Cardiac muscle cell (in vitro differentiated cells and primary cell): ENCODE data around the gene CLCN5. TPM values are rescaled to one million over a fixed set of nuclear protein-coding genes. Genes with fewer than 3 reads are reported as not detected.

Source experiments
- DNase-seq, 2 donors: peaks; one replicate each; pipeline versions ENCODE4 v3.0.0 to v3.0.0-alpha.2; 2010 to 2017; ENCODE audit warnings: low read depth in 1 of 2, low spot score in 1 of 2
- H3K27ac ChIP-seq: fragments of 200-600 bp; sonication (generic); 2 replicates; pipeline ENCODE4 v1.5.1; 2016
- H3K27me3 ChIP-seq: fragments of 200-600 bp; sonication (generic); 2 replicates; pipeline ENCODE4 v1.6.0; 2016; ENCODE audit warnings: control low read depth
- H3K36me3 ChIP-seq: fragments of 200-600 bp; sonication (generic); 2 replicates; pipeline ENCODE4 v1.5.1; 2016; ENCODE audit warnings: control low read depth
- H3K4me1 ChIP-seq: fragments of 200-600 bp; sonication (generic); 2 replicates; pipeline ENCODE4 v1.8.1; 2017; ENCODE audit warnings: low read depth, mild to moderate bottlenecking, mixed run types
- H3K4me3 ChIP-seq: fragments of 200-600 bp; sonication (generic); 2 replicates; pipeline ENCODE4 v1.5.1; 2016; ENCODE audit warnings: mild to moderate bottlenecking
- H3K9me3 ChIP-seq: fragments of 200-600 bp; sonication (generic); 2 replicates; pipeline ENCODE4 v1.5.1; 2017; ENCODE audit warnings: low read depth, mild to moderate bottlenecking, control low read depth
- polyA plus RNA-seq: library from polyadenylated mRNA; unstranded; fragments of >200 nt; fragmentation: Nextera tagmentation; extraction: Ambion mirVana; gene quantifications from 2 replicates; pipeline ENCODE4 v1.2.1, GENCODE V29; 2016
- total RNA-seq: library from RNA; depleted of rRNA; stranded (reverse); fragments of >200 nt; gene quantifications from 2 replicates; pipeline ENCODE4 v1.2.3, GENCODE V29; 2016
- TF ChIP-seq, protein P1 (sequence below): IDR thresholded peaks from 2 replicates; pipeline ENCODE4 v1.5.1; 2012; ENCODE audit warnings: low read depth, mild to moderate bottlenecking, low read length

Gene CLCN5
- total and polyA plus RNA-seq, 2 experiments from 2014 or later: 6.6 to 16.6 TPM

DNA sequence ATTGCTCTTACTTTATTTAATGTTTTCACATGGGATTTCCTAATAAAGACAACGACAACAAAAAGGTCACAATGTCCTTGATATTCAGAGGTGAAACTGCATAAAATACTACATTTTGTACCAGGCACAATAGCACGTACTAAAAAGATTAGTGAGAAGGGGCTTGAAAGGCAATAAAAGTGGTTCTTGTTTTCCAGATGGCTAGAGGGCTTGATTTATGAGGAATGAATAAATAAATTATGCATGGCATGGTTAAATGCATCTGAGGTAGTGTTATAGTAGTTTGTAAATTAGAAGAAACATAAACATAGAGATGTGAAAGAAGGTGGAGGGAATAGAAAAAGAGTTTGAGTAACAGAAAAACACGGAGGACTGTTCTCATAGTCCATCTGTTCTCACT, 123.4 kb downstream of the CLCN5 start:
- no peaks in the 10 kb centered on the region for H3K9me3 ChIP-seq
- H3K4me1 ChIP-seq: no peaks in the 10 kb centered on the region
- H3K27me3 ChIP-seq: no peaks in the 10 kb centered on the region
- no peak overlapping the region for H3K4me3 ChIP-seq
- no peak for DNase-seq
- no peaks in the 10 kb centered on the region for H3K36me3 ChIP-seq
- TF ChIP-seq, protein P1, sequence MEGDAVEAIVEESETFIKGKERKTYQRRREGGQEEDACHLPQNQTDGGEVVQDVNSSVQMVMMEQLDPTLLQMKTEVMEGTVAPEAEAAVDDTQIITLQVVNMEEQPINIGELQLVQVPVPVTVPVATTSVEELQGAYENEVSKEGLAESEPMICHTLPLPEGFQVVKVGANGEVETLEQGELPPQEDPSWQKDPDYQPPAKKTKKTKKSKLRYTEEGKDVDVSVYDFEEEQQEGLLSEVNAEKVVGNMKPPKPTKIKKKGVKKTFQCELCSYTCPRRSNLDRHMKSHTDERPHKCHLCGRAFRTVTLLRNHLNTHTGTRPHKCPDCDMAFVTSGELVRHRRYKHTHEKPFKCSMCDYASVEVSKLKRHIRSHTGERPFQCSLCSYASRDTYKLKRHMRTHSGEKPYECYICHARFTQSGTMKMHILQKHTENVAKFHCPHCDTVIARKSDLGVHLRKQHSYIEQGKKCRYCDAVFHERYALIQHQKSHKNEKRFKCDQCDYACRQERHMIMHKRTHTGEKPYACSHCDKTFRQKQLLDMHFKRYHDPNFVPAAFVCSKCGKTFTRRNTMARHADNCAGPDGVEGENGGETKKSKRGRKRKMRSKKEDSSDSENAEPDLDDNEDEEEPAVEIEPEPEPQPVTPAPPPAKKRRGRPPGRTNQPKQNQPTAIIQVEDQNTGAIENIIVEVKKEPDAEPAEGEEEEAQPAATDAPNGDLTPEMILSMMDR: no peak
- H3K27ac ChIP-seq: no peak overlapping the region

DNA sequence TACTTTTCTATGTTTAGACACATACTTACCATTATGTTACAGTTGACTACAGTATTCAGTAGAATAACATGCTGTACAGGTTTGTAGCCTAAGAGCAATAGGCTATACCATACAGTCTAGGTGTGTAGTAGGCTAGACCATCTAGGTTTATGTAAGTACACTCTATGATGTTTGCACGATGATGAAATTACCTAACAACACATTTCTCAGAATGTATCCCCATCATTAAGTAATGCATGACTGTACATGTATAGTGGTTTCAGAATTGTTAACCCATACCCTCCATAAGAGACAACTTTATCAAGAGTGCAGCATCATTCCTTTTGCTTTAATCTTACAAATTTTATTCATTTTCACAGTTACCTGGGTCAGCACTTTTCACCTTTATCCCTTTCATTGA, 126.8 kb downstream of the CLCN5 start:
- Histone ChIP-seq H3K36me3 (no peaks in the 10 kb centered on the region), H3K9me3 (no peaks in the 10 kb centered on the region), H3K4me1 (no peaks in the 10 kb centered on the region), H3K4me3 (no peak overlapping the region), H3K27me3 (no peaks in the 10 kb centered on the region), H3K27ac (no peak overlapping the region)
- DNase-seq: no peak
- TF ChIP-seq, protein P1: no peak

DNA sequence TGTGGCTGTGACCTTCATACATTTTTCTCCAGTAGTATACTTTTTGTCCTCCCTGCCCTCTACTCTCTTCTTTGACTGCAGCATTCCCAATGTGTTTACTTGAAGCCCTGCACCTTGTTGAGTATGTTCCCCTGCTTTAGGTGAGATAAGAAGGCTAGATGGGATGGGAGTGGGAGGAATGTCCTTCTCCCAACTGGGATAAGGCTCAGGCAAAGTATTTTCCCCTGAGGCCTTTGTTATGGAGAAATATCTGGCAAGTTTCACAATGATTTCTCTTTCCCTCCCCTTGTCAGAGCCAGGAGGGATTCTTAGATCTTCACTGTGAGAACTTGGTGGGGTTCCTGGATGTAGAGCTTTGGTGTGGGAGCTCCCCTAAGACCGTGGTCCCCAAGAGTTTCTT, 131.8 kb downstream of the CLCN5 start:
- Histone ChIP-seq H3K9me3 (no peaks in the 10 kb centered on the region), H3K27me3 (no peaks in the 10 kb centered on the region), H3K4me3 (no peak overlapping the region), H3K27ac (no peak overlapping the region), H3K36me3 (no peaks in the 10 kb centered on the region), H3K4me1 (no peaks in the 10 kb centered on the region)
- TF ChIP-seq, protein P1: no peak
- DNase-seq: peak in 1 of 2 donors; percentile 14

DNA sequence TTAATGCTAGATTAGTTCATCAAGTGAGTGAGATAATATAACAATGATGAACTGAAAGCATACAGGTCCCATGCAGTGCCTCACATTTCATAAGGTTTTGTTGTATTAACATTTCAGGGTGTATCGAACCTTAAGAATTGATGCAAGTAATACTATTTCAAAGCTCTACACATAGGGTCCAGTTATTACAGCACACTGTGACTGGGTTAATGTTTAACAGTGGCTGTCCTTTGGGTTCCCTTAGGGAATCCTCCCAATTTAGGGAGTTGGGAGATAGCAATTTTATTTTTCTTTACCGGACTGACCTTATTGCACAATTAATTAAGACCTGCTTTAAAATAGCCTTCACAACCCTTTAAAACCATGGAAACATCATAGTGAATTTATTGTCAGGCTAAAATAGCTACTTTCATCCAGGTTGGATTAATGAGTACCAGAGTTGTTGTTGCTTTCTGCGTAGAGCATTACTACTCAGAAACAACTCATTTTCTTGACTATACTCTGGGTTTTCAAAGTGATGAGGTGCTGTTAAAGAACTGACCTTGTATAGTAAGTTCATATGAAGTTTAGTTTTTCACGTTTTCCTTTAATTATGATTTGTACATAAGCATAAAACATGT, 144.0 kb downstream of the CLCN5 start:
- Histone ChIP-seq H3K27ac (no peak overlapping the region), H3K4me1 (peaks cover 3% of the 10 kb centered on the region), H3K36me3 (no peaks in the 10 kb centered on the region), H3K9me3 (no peaks in the 10 kb centered on the region), H3K4me3 (no peak overlapping the region), H3K27me3 (no peaks in the 10 kb centered on the region)
- TF ChIP-seq, protein P1: no peak
- no peak for DNase-seq

DNA sequence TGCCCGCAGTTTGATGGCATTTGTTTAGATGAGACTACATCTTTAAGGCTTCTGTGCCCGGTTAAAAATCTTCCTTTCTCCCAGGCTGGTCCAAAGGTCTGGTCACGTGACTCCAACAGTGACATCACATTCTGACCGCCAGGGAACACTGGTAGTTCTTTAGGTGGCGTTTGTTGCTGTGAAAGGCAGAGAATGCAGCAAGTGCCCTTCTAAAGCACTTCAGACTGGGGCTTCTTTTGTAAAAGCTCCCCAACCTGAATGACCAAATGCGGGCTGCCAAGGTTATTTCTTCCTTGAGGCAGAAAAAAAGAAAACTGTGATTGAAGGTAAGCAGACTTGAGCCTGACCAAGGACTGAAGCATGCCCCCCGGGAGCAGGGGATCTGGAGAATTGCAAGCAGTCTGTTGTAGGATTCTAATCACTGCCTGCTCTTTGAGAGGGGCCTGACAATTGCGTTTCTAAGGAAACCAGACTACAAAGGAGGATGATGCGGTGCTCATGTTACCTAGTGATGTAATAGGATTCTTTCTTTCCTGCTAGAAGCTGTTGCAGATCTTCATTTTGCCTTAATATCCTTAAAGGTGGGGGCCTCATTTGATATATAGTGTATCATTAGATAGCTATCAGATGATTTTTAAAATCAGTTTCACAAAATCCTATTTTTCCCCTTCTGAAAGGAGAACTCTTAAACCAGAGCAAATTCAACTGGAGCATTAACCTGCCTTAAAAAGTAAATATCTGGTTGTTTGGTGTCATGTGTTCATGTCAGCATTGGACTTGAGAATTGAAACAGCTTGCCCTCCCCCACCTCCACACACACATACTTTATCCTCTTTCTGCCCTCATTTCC, 145.3 kb downstream of the CLCN5 start:
- Histone ChIP-seq H3K36me3 (no peaks in the 10 kb centered on the region), H3K9me3 (no peaks in the 10 kb centered on the region), H3K4me1 (peaks cover 3% of the 10 kb centered on the region), H3K27me3 (no peaks in the 10 kb centered on the region), H3K27ac (peak overlapping the region; percentile 67), H3K4me3 (peak overlapping the region; percentile 15)
- DNase-seq: peak; percentile 51 to 72
- TF ChIP-seq, protein P1: peak; percentile 2
